HFFc6 (cell line): ENCODE measurements around the gene STEAP1. TPM values are rescaled to one million over a fixed set of nuclear protein-coding genes. Genes with fewer than 3 reads are reported as not detected.

ENCODE experiments used
- DNase-seq: peaks from one replicate; pipeline ENCODE4 v3.0.0-alpha.2; 2018
- H3K27ac Mint-ChIP-seq: 2 replicates; pipeline ENCODE4 v1.8.0; 2020; ENCODE audit warnings: mild to moderate bottlenecking, mixed read lengths
- H3K27me3 Mint-ChIP-seq: 2 replicates; pipeline ENCODE4 v1.8.0; 2021; ENCODE audit warnings: mild to moderate bottlenecking, moderate library complexity, mixed read lengths; ENCODE audit not compliant: insufficient read depth
- H3K36me3 Mint-ChIP-seq: 2 replicates; pipeline ENCODE4 v1.8.0; 2021; ENCODE audit warnings: low read depth, mixed read lengths
- H3K4me1 Mint-ChIP-seq: 2 replicates; pipeline ENCODE4 v1.8.0; 2020; ENCODE audit warnings: low read depth, mixed read lengths
- H3K4me3 Mint-ChIP-seq: 2 replicates; pipeline ENCODE4 v1.8.0; 2020; ENCODE audit warnings: mild to moderate bottlenecking, moderate library complexity, mixed read lengths
- H3K9me3 Mint-ChIP-seq: 2 replicates; pipeline ENCODE4 v1.8.0; 2020; ENCODE audit warnings: mild to moderate bottlenecking, mixed read lengths
- total RNA-seq, 6 experiments: library from RNA; stranded (reverse); fragmentation: NEBNext Ultra II Directional; extraction: Animal tissue kit (Norgen Biotek cat#: 25700); gene quantifications; 2 replicates in 1 of 6; 3 replicates in 5 of 6; pipeline ENCODE4 v1.2.3, GENCODE V29; 2021
- TF ChIP-seq, protein P1 (sequence below): fragments of 200-600 bp; sonication (generic); IDR thresholded peaks from 2 replicates; pipeline ENCODE4 v1.5.0; 2021; ENCODE audit warnings: antibody characterized with exemption, mild to moderate bottlenecking

The STEAP1 gene
- total RNA-seq, 6 experiments from 2014 or later = 19.6 to 67.4 (median 65.7) TPM

DNA sequence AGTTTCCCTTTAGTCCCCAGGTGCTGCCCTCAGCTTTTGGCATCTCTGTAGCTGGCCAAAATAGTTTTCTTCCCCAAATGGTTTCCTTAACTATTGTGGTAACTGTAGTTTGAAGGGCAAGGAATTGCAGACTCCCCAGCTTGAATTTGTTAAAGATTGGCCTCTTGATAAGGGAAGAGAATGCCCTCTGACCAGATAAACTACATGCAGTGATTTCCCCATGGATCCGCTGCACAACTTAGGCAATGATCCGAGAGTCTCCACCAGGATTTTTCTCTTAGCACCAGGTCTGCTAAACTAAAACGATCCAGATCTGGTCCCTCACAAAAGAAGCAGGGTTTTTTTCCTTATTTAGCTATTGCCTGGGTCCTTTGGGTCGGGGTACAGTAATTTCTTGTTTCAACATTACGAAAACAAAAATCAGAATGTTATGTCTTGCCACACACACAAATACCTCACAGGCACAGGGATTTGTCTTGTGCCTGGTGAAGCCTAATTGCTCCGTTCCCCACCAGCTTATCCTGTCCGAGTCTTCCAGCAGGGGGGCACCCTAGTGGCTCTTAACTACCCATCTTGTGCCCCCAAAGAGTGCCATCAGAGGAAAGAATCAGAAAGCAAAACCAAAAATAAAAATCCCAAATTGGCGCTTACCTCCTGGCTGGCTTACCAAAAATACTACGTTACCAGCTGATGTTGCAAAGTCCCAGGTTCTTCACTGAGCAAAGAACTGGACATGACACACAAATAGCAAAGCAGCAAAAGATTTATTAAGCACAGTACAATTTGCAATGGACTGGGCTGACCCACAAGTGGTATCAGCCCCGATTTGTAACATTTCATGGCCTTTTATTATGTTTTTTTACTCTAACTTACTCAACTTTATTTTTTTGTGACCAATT lies 40.9 kb downstream of the STEAP1 start:
- no peak overlapping the region for H3K27ac Mint-ChIP-seq
- peaks cover 16% of the 10 kb centered on the region for H3K4me1 Mint-ChIP-seq
- DNase-seq = no peak
- peaks cover 7% of the 10 kb centered on the region for H3K36me3 Mint-ChIP-seq
- TF ChIP-seq, protein P1, sequence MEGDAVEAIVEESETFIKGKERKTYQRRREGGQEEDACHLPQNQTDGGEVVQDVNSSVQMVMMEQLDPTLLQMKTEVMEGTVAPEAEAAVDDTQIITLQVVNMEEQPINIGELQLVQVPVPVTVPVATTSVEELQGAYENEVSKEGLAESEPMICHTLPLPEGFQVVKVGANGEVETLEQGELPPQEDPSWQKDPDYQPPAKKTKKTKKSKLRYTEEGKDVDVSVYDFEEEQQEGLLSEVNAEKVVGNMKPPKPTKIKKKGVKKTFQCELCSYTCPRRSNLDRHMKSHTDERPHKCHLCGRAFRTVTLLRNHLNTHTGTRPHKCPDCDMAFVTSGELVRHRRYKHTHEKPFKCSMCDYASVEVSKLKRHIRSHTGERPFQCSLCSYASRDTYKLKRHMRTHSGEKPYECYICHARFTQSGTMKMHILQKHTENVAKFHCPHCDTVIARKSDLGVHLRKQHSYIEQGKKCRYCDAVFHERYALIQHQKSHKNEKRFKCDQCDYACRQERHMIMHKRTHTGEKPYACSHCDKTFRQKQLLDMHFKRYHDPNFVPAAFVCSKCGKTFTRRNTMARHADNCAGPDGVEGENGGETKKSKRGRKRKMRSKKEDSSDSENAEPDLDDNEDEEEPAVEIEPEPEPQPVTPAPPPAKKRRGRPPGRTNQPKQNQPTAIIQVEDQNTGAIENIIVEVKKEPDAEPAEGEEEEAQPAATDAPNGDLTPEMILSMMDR = no peak
- peaks cover 7% of the 10 kb centered on the region for H3K9me3 Mint-ChIP-seq
- no peaks in the 10 kb centered on the region for H3K27me3 Mint-ChIP-seq
- no peak overlapping the region for H3K4me3 Mint-ChIP-seq

DNA sequence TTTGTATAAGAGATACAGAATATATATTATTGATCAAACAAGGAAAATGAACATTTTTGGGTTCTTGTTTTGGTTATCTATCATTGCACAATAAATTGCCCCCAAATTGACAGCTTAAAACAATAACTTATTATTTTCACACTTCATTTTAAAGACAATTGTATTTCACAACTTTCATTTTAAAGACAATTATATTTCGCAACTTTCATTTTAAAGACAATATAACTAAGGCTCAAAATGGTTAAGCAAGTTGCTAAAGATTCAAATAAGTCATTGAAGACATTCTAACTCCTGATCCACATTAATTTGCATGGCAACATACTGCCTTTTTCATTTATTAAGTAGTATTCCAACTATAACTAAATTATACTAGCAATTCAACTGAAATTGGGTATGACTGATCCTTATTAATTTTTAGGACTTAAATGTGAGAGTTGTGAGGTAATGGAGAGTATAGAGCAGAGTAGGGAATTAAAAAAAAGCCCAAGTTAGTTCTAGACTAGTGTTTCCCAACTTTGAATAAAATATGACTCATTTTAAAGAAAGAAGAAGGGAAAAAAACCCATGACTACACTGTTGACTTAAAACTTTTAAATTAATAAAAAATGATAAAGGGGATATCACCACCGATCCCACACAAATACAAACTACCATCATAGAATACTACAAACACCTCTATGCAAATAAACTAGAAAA lies 47.4 kb downstream of the STEAP1 start:
- TF ChIP-seq, protein P1 = no peak
- no peaks in the 10 kb centered on the region for H3K4me1 Mint-ChIP-seq
- H3K9me3 Mint-ChIP-seq = no peaks in the 10 kb centered on the region
- no peak for DNase-seq
- H3K27me3 Mint-ChIP-seq = no peaks in the 10 kb centered on the region
- H3K27ac Mint-ChIP-seq = no peak overlapping the region
- H3K36me3 Mint-ChIP-seq = no peaks in the 10 kb centered on the region
- H3K4me3 Mint-ChIP-seq = no peak overlapping the region

DNA sequence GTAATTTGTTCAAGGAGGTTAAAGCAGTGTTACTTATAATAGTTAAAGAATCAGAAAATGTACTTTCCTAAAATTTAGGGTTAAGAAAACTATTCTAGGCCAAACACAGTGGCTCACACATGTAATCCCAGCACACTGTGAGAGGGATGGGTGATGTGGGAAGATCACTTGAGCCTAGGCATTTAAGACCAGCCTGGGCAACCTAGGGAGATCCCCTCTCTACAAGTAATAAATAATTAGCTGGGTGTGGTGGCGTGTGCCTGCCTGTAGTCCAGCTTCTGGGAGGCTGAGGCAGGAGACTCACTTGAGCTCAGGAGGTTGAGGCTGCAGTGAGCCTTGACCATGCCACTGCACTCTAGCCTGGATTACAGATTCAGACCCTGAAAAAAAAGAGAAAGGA lies 53.7 kb downstream of the STEAP1 start:
- Mint-ChIP-seq H3K9me3 (no peaks in the 10 kb centered on the region), H3K27ac (no peak overlapping the region), H3K36me3 (no peaks in the 10 kb centered on the region), H3K4me3 (no peak overlapping the region), H3K27me3 (no peaks in the 10 kb centered on the region), H3K4me1 (peaks cover 16% of the 10 kb centered on the region)
- no peak for DNase-seq
- TF ChIP-seq, protein P1 = no peak

DNA sequence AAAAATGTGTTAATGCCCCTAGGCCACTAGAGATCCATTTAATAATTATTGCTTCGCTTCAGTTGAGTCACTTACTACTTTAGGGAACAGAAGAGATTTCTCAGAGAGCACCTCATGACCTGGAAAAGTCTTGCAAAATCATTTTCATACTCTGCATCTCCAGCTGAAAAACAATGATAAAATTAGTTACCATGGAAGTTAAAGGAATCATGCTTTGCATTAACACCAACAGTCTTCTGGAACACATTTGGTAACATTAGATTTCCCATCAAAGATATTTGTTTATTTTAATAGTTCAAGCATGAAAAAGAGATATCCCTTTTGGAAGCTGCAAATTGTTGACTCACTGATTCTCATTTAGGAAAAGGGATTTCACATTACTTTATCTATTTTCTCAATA lies 55.5 kb downstream of the STEAP1 start:
- Mint-ChIP-seq H3K27me3 (no peaks in the 10 kb centered on the region), H3K27ac (no peak overlapping the region), H3K9me3 (no peaks in the 10 kb centered on the region), H3K36me3 (no peaks in the 10 kb centered on the region), H3K4me3 (no peak overlapping the region), H3K4me1 (peaks cover 16% of the 10 kb centered on the region)
- TF ChIP-seq, protein P1 = no peak
- no peak for DNase-seq

DNA sequence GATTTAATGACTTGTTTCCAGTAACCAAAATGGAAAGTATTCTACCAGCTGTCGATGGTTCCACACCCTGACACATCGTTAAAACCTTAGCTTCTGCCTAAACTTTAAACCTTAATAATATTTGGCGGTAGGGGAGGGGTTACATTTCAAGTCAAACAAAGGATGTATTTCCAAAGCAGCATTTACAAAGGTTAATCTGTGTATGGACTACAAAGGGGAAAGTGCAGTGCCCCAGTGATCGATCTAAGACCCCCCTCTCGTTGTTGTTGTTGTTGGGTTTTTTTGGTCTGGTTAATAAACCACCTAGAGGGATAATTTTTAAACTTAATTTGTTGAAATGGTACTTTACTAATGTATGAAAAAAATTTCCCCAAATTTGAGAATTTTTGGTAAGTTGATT lies 56.2 kb downstream of the STEAP1 start:
- Mint-ChIP-seq H3K4me1 (peaks cover 16% of the 10 kb centered on the region), H3K9me3 (no peaks in the 10 kb centered on the region), H3K4me3 (no peak overlapping the region), H3K27me3 (no peaks in the 10 kb centered on the region), H3K27ac (peak overlapping the region; percentile 82; the same call in 1 of the 2 replicates), H3K36me3 (no peaks in the 10 kb centered on the region)
- DNase-seq = no peak
- TF ChIP-seq, protein P1 = no peak
